HUES64 (cell line): Measurements from ENCODE around the gene SRA1. TPM values are rescaled to one million over a fixed set of nuclear protein-coding genes. Genes with fewer than 3 reads are reported as not detected.
"Not testable (repeated sequence)": the region's sequence is repeated elsewhere in the genome, so short reads cannot be mapped to it uniquely, and the experiment has no call there.

Experiments used
- H3K27ac ChIP-seq: 2 replicates; pipeline ENCODE4 v1.7.0; 2013; ENCODE audit warnings: low read depth, low read length, inconsistent platforms
- H3K27me3 ChIP-seq: 2 replicates; pipeline ENCODE4 v1.6.1; 2013; ENCODE audit warnings: mild to moderate bottlenecking, low read length; ENCODE audit not compliant: insufficient read depth
- H3K36me3 ChIP-seq: 2 replicates; pipeline ENCODE4 v1.6.1; 2013; ENCODE audit warnings: mild to moderate bottlenecking, low read length; ENCODE audit not compliant: insufficient read depth
- H3K4me1 ChIP-seq: 2 replicates; pipeline ENCODE4 v1.6.1; 2013; ENCODE audit warnings: mild to moderate bottlenecking, low read length, moderate library complexity; ENCODE audit not compliant: insufficient read depth
- H3K4me3 ChIP-seq: 2 replicates; pipeline ENCODE4 v1.5.1; 2013; ENCODE audit warnings: mild to moderate bottlenecking, low read length, moderate library complexity
- H3K9ac ChIP-seq: 2 replicates; pipeline ENCODE4 v1.6.1; 2013; ENCODE audit warnings: mild to moderate bottlenecking, low read depth, low read length
- H3K9me3 ChIP-seq: 2 replicates; pipeline ENCODE4 v1.6.1; 2013; ENCODE audit warnings: low read depth, low read length; ENCODE audit not compliant: insufficient read depth
- WGBS: fragments of 150-250, 120-280 bp; methylation state at CpG from one replicate; pipeline ENCODE4 v1.1.7; 2013; ENCODE audit warnings: missing lambda C conversion rate; 5-methylcytosine and 5-hydroxymethylcytosine counted together
- polyA plus RNA-seq, 2 experiments: library from polyadenylated mRNA; stranded (reverse); fragments of 50-300 nt; gene quantifications; one replicate each; pipeline ENCODE4 v1.2.3, GENCODE V29; 2013

The SRA1 gene
- polyA plus RNA-seq (2013, experiment 1 of 2): 28.7 TPM
- 25.5 TPM for polyA plus RNA-seq (2013, experiment 2 of 2)

GRCh38 chr5:140557136-140557805, at the start of gene SRA1:
Gene SRA1, minus strand, starts transcription at chr5:140557473. Its CDS starts 21 bp downstream, at chr5:140557452.
- under 1% methylated on average over 46 of the region's 46 CpGs for WGBS
- Histone ChIP-seq H3K27me3 (no peaks in the 10 kb centered on the region), H3K9ac (peak within 1 kb of the TSS; percentile 91), H3K9me3 (no peaks in the 10 kb centered on the region), H3K36me3 (peaks cover 22% of the 10 kb centered on the region), H3K27ac (peak within 1 kb of the TSS; percentile 77), H3K4me3 (peak within 1 kb of the TSS; percentile 89), H3K4me1 (peaks cover 9% of the 10 kb centered on the region; the same call in 1 of the 2 replicates)

- WGBS: no CpG with 5 or more reads among the region's 2 CpGs
- Histone ChIP-seq H3K9ac (no peak overlapping the region), H3K27me3 (peaks cover 3% of the 10 kb centered on the region; the same call in 1 of the 2 replicates), H3K36me3 (no peaks in the 10 kb centered on the region), H3K9me3 (peaks cover 11% of the 10 kb centered on the region; the same call in 1 of the 2 replicates), H3K4me1 (no peaks in the 10 kb centered on the region), H3K4me3 (no peak overlapping the region), H3K27ac (no peak overlapping the region)
Measured at GRCh38 chr5:140607031-140607430, 49.8 kb upstream of the SRA1 start.

GRCh38 chr5:140605879-140606278, 48.6 kb upstream of the SRA1 start:
- Histone ChIP-seq H3K27ac (no peak overlapping the region), H3K9ac (no peak overlapping the region), H3K36me3 (no peaks in the 10 kb centered on the region), H3K9me3 (peaks cover 6% of the 10 kb centered on the region; the same call in 1 of the 2 replicates), H3K27me3 (peaks cover 3% of the 10 kb centered on the region; the same call in 1 of the 2 replicates), H3K4me3 (no peak overlapping the region), H3K4me1 (no peaks in the 10 kb centered on the region)
- 95% methylated on average over 3 of the region's 3 CpGs for WGBS

- H3K9ac ChIP-seq: no peak overlapping the region
- 100% methylated on average over 2 of the region's 2 CpGs for WGBS
Measured at GRCh38 chr5:140603734-140604133, 46.5 kb upstream of the SRA1 start.

GRCh38 chr5:140603446-140603698, 46.1 kb upstream of the SRA1 start:
- not testable (repeated sequence) for H3K9me3 ChIP-seq, H3K27me3 ChIP-seq, H3K36me3 ChIP-seq, H3K9ac ChIP-seq, H3K4me3 ChIP-seq, H3K27ac ChIP-seq, H3K4me1 ChIP-seq
- WGBS: 90% methylated on average over 4 of the region's 4 CpGs

More at GRCh38 chr5:140603734-140604133, 46.5 kb upstream of the SRA1 start:
- Histone ChIP-seq H3K9me3 (no peaks in the 10 kb centered on the region), H3K36me3 (no peaks in the 10 kb centered on the region), H3K27ac (no peak overlapping the region), H3K4me1 (no peaks in the 10 kb centered on the region), H3K27me3 (peaks cover 2% of the 10 kb centered on the region), H3K4me3 (no peak overlapping the region)

- Histone ChIP-seq H3K4me3 (no peak overlapping the region), H3K27ac (no peak overlapping the region), H3K36me3 (no peaks in the 10 kb centered on the region), H3K27me3 (no peaks in the 10 kb centered on the region; the same call in 1 of the 2 replicates), H3K4me1 (no peaks in the 10 kb centered on the region), H3K9ac (no peak overlapping the region), H3K9me3 (no peaks in the 10 kb centered on the region)
- 77% methylated on average over 2 of the region's 4 CpGs for WGBS
Measured at GRCh38 chr5:140602147-140602546, 44.9 kb upstream of the SRA1 start.

GRCh38 chr5:140600096-140600495, 42.8 kb upstream of the SRA1 start:
- Histone ChIP-seq H3K9ac (no peak overlapping the region), H3K4me1 (no peaks in the 10 kb centered on the region), H3K27me3 (no peaks in the 10 kb centered on the region; the same call in 1 of the 2 replicates), H3K4me3 (no peak overlapping the region), H3K9me3 (no peaks in the 10 kb centered on the region), H3K36me3 (no peaks in the 10 kb centered on the region), H3K27ac (no peak overlapping the region)

- WGBS: 88% methylated on average over 2 of the region's 2 CpGs
Measured at GRCh38 chr5:140598836-140599235, 41.6 kb upstream of the SRA1 start.

GRCh38 chr5:140596321-140596741, 39.1 kb upstream of the SRA1 start:
- Histone ChIP-seq H3K27ac (no peak overlapping the region), H3K9me3 (no peaks in the 10 kb centered on the region), H3K4me1 (no peaks in the 10 kb centered on the region), H3K36me3 (no peaks in the 10 kb centered on the region), H3K4me3 (no peak overlapping the region), H3K27me3 (no peaks in the 10 kb centered on the region; the same call in 1 of the 2 replicates), H3K9ac (no peak overlapping the region)
- WGBS: 87% methylated on average over 1 of the region's 1 CpG

More at GRCh38 chr5:140598836-140599235, 41.6 kb upstream of the SRA1 start:
- no peak overlapping the region for H3K9ac ChIP-seq
- no peaks in the 10 kb centered on the region for H3K9me3 ChIP-seq
- H3K36me3 ChIP-seq: no peaks in the 10 kb centered on the region
- no peaks in the 10 kb centered on the region for H3K4me1 ChIP-seq
- H3K27ac ChIP-seq: no peak overlapping the region
- H3K27me3 ChIP-seq: no peaks in the 10 kb centered on the region; the same call in 1 of the 2 replicates
- H3K4me3 ChIP-seq: no peak overlapping the region

- no peak overlapping the region for H3K27ac ChIP-seq
- 85% methylated on average over 4 of the region's 5 CpGs for WGBS
- no peak overlapping the region for H3K4me3 ChIP-seq
- no peak overlapping the region for H3K9ac ChIP-seq
- H3K27me3 ChIP-seq: no peaks in the 10 kb centered on the region; the same call in 1 of the 2 replicates
- H3K9me3 ChIP-seq: no peaks in the 10 kb centered on the region
- H3K36me3 ChIP-seq: no peaks in the 10 kb centered on the region
- no peaks in the 10 kb centered on the region for H3K4me1 ChIP-seq
Measured at GRCh38 chr5:140595538-140596300, 38.4 kb upstream of the SRA1 start.

- Histone ChIP-seq H3K4me1 (no peaks in the 10 kb centered on the region), H3K9ac (no peak overlapping the region), H3K9me3 (no peaks in the 10 kb centered on the region), H3K27me3 (no peaks in the 10 kb centered on the region; the same call in 1 of the 2 replicates), H3K4me3 (no peak overlapping the region), H3K36me3 (no peaks in the 10 kb centered on the region), H3K27ac (no peak overlapping the region)
- WGBS: 92% methylated on average over 6 of the region's 6 CpGs
Measured at GRCh38 chr5:140594169-140594568, 36.9 kb upstream of the SRA1 start.
